HG03439 (cell line): ENCODE results near the gene HEPACAM.

ENCODE experiments used
- ATAC-seq: cut with Tn5 transposase; IDR thresholded peaks from one replicate; pipeline ENCODE4 v1.9.1; 2021; ENCODE audit warnings: mild to moderate bottlenecking, moderate library complexity; ENCODE audit not compliant: unreplicated experiment

Gene HEPACAM

DNA sequence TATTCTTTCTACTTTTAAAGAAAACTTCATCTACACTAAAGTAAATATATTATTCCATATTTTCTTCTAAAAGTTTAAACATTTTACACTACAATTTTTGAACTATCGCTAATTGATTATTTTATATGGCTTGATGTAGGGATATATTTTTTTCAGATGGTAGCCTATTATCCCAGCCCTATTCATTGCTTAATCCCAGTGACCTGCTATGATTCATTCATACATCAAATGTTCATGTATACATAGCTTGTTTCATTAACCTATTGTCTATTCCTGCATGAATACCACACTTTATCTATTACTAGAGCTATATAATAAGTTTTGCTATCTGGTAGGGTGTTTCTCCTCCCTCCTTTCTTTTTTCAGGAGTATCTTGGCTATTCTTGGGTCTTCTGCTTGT is 33.2 kb downstream of the HEPACAM start:
- no peak for ATAC-seq

DNA sequence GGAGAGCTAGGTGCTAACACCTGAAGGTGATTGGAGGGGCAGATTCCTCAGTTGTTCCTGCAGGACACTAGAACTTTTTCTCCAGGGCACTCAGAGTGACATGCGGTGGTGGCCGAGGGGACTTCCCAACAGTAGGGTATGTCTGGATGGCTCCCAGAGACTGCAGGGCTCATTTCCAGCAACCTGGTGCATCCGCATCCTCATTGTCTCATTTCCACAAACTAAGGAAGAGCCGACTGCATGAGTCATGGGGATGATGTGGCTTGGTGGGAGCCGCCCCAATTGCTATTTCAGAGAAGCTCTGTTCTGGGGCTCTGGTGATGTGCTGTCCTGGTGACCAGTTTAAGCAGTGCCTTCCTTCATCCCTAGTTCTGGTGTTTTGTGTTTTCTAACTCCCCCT is 35.4 kb downstream of the HEPACAM start:
- ATAC-seq = no peak

DNA sequence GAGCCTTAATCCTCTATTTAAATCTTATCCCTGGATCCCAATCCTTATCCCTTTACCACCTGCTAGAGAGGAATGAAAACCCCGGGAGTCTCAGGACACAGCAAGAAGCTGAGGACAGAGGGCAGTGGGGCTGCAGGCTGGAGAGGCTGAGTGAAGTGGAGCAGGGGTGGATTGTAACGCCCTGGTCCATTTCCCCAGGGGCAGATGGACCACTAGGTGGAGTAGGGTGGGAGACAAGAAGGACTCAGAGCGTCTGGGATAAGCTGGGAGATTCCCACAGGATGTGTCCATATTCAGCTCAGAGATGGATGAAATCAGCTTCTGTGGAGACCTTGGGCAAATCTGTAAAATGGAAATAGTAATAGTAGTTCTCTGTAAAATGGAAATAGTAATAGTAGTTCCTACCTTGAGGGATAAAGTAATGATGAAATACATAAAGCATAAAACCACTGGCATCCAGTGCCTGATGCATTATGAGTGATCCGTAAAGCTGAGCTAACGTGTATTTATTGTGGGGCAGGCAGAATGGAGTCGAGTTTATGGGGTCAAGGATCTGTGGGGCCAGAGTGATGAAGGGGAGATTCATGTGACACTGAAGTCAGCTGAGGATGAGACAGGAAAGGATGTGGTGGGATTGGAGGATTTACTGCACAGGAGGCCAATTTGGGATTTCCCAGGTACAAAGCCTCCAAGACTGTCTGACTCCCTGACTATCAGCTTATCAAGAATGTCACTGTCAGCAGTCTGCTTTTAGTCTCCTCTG is 36.3 kb downstream of the HEPACAM start:
- no peak for ATAC-seq

DNA sequence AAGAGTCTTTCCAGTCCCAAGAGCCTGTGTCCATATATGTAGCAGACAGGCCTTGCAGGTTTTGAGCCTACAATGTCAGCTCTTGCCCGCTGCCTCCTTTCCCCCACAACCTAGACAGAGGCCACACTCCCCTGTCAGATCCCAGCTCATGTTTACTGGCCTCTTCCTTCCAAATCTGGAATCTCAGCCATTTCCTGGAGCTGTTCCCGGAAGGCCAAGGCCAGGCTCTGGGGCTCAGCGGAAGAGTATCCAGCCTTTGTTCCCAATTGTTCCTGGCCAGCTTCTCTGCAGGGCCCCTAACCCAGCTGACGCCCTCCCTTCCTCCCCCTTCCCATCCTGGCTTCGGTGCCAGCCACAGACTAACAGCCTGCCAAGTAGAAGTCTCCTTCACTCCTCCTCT is 37.1 kb downstream of the HEPACAM start:
- no peak for ATAC-seq

DNA sequence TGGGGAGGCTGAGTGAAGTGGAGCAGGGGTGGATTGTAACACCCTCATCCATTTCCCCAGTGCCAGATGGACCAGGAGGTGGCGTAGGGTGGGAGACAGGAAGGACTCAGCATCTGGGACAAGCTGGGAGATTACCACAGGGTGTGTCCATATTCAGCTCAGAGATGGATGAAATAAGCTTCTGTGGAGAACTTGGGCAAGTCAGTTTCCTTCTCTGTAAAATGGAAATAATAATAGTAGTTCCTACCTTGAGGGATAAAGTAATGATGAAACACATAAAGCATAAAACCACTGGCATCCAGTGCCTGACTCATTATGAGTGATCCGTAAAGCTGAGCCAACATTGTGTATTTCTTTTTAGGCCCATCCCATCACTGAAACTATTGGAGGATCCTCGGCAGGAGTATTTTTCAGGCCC is 37.6 kb downstream of the HEPACAM start:
- ATAC-seq = no peak

DNA sequence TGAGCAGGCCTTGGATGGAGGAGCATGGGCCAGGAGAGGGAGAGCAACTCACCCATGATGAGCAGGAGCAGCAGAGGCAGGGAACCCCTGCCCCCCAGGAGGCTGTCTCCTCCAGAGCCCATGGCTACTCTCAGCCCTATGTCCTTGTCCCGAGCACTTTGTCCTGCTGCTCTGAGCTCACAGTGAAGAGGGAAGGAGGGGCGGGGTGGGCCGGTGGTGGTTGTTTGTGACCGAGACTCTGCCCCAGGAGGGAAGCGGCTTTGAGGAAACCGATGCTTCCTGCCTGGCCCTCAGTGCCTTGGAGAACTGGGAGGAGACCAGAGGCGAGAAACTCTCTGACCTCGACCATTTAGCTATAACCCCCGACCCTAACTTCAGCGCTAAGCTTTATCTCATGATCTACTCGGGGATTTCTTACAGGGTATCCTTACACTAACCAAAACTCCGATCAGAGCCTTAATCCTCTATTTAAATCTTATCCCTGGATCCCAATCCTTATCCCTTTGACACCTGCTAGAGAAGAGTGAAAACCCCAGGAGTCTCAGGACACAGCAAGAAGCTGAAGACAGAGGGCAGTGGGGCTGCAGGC is 38.1 kb downstream of the HEPACAM start, which contains the start of gene ROBO4:
ROBO4 (minus strand) TSS at position 192 of the 589 bp plus-strand sequence; CDS start at position 122, 70 bp downstream.
- ATAC-seq = no peak

DNA sequence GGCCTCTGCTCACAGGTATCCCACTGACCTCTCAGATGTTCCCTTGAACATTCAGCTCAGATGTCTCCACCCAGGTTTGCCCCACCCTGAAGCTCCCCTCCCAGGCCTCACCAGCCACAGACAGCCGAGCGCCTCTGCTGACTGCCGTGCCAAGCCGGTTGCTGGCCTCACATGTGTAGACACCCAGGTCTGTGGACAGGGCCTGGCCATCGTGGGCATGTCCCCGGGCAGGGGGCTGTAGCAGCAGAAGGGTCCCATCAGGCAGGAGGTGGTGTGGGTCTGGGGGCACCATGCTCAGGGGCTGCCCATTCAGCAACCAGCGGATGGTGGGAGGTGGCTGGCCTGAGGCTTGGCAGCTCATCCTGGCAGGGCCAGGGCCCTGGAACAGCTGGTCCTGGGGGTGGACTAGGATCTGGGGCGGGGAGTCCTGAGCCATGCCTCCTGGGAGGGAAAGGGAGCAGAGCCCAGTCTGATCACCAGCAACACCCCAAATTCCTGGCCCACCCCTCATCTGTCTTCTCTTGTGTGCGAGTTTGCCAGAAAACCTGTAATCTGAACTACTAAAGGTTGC is 38.9 kb downstream of the HEPACAM start:
- ATAC-seq = no peak

DNA sequence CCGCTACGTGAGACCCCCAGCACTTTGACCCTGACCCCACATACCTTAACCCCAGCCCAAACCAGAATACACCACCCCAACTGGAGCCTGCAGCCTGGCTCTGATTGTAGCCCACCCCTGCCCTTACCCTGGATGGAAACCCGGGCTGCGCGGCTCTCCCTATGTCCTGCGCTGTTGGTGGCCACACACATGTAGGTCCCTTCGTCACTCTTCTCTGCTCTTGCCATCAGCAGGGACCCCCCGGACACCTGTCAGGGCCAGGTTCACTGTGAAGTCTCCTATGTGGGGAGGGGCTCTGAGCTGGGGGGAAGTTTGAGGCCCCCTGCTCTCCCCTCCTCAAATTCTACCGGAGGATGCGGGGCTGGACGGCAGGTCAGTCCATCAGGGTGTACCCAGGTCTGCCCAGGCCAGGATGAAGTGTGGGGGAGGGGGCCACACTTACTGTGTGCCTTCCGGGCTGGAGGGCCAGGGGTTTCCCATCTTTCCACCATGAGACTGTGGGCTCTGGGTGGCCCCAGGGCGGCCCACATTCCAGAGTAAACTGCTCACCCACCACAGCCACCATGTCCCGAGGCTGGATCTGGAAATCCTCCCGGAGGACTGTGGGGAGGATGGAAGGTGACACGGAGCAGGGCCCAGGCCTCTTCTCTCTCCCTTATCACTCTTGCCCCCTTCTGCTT is 39.6 kb downstream of the HEPACAM start:
- no peak for ATAC-seq

DNA sequence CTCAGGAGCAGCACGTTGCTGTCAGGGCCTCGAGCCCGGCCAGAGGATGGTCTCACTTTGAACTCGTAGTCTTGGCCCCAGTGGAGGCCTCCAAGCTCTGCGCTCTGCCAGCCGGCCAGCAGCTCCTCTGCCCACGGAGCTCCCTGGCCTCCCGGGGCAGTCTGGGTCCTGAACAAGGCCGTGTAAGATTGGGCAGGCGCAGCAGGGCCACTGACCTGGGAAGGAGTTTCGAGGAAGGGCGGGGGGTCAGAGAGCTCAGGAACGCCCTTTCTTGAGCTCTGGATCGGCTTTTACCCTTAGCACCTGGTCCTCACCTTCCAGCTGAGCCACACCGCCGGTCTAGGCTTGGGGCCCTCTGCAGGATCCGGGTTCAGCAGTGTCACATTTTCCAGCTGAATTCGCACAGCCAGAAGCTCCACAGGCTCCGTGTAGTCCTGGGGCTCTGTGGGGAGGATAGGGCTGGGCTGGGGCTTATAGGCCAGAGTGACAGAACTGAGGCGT is 40.3 kb downstream of the HEPACAM start:
- no peak for ATAC-seq

DNA sequence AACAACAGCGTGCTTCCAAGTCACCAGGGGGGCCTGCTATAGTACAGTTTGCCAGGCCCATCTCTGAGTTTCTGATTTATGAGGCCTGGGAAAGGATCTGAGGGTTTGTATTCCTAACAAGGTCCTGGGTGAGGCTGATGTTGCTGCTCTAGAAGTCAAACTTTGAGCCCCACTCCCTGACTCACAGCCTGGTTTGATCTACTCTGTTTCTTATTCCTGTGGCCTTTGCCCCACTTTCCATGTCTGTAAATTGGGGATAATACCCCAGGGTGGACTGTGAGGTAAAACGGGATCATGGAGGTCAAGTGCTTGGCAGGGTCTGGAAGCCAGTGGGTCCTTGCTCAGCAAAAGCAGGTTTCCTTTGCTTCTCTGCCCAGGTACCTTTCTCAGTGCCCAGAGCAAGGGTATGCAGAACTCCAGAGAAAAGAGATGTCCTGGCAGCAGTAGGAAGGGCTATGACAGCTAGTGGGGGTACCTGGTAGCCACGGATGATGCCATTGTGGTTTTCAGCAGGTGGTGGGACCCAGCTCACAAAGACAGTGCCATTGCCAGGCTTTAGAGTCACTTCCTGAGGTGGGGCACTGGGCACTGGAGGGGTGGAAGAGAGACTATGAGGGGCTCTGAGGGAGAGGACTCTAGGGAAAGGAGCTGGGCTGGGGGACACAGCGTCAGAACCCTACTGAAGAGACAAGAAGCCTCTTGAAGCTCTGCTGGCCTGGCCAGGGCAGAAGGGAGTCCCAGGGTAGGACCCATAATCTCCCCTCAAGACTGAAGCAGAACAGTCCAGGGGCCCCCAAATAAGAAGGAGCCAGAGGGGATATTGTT is 41.0 kb downstream of the HEPACAM start:
- no peak for ATAC-seq

DNA sequence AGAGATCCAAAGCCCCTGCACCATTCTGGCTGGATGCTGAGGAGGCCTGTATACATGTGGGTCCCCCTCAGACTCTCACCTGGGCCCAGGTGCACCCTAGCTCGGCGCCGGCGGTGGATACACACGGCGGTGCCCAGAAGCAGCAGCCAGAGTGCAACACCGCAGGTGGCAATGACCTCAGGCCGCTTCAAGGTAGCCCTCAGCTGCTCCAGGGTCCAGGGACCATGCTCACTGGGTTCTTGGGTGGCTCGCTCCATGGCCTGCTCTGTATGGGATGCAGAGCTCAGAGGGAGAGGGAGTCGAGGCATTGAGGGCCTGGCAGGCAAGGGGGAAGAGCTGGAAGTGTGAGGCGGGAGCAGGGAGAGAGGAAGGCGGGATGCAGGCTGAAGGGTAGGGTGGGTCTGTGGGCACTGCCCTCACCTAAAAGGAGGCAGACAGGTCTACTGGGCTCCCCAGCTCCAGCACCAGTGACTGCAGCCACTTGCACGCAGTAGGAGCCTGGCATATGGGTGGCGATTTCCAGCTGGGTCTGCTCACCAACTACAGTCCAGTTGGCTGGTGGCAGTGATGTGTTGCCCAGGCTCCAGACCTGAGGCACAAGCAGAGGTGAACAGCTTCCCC is 42.0 kb downstream of the HEPACAM start:
- ATAC-seq = no peak

DNA sequence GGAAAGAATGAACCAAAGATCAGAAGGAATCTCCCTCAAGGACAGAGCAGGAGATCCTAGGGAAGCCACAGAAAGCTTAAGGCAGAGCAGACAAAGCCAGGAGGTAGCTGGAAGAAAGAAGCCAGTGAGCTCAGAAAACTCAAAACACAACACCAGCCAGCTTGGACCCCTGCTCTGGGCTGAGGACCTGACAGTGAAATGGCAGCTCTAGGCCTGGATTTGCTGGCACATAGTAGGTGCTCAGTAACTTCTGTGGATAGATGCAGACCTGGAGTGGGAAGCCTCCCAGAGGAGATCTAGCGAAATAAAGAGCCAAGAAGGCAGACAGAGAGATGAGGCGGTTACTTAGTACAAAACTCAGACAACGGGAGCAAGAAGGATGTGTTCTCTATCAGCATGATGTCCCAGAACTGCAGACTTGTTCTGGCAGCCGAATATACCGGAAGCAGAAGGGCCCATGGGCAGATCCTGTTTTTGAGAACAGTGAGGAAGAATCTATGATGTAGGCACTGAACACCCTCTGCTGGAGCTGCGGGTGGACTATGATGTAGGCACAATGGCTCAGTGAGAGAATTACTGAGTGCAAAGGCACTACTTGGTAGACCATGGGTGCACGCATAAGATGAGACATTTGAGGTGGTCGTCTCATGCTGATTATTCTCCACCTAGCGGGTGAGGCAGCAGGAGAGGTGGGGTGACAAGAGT is 42.9 kb downstream of the HEPACAM start:
- ATAC-seq = no peak

DNA sequence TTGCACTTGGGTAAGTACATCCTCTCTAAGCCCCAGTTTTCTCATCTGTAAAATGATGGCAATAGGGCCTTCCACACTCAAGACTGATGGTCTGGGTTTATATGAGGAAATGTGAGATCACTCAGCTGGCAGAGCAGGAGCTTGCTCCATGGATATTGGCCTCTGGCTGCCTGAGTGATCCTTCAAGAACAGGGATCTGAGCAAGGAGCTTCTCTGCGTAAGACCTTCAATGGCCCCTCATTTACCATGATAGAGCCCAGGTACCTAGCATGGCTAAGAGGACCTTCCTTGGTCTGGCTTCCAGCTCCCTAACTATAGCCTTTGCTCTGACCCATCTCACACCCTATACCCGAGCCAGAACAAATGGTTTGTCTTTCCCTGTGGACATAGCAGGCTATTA is 43.7 kb downstream of the HEPACAM start:
- ATAC-seq = no peak

DNA sequence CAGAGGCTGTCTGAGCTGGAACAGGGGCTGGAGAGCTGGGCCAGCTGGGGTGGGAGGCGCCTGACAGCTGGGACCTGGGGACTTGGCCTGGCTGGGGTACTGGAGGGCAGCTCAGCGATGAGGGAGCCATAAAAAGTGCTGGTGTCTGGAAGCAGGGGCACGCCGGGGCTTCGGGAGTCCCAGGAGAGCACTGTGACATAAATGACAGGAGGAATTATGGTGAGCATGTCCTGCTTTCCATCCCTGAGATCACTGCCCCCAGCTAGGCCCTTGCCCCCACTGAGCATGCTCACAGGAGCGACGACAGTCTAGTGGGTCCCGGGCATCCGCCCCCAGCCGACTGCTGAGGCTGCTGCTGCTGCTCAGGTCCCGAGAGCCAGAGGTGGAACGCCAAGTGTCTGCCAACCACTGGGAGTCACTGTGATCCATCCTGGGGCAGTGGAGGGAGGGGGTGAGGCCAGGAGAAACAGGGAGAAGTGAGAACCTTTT is 44.4 kb downstream of the HEPACAM start:
- ATAC-seq = no peak

DNA sequence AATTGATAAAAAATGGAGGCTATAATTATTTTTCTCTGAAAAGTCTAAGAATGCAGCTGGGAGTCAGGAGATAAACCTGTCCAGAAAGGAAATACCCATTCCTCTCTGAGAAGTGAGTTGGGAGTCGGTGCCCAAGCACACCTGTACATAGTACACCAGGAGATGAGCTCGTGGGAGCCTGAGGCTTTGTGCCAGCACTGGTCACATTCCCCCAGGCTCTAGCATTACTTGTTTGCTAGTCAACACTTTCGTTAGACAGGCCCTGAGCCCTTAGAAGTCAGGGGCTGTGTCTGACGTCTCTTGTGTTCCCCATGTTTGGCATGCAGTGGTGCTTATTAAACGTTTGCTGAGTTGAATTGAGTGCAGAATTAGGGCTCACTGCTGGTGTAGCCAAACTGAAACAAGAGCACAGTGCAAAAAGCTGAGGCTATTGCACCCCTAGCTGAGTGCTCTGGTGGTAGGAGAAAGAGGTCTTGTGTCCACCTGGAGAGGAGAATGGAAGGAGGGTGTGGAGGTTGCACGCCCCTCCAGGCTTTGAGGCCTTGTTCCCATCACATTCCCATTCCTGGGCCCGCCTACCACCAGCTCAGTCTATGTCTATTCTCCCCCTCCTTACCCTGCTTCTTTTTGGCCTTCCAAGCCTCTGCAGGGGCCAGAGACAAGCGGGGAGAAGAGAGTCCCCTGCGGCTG is 45.0 kb downstream of the HEPACAM start:
- ATAC-seq = no peak

DNA sequence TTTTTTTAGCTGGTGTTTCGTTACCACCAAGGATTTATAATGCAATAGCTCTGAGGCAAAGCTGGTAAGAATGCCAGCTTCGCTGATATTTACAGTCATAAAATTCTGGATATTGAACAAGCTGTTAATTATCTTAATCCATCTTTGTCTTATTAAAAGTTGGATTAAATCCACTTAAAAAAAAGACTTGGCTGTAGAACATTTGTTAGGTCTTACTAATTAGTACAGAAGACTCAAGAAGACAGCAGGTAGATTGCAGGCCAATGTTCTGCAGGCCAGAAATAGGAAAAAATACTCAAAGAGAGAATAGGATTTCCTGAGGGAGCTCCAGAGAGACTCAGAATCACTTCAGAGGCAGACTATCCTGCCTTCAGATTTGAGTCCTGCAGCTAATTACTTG is 45.7 kb downstream of the HEPACAM start:
- ATAC-seq = no peak

DNA sequence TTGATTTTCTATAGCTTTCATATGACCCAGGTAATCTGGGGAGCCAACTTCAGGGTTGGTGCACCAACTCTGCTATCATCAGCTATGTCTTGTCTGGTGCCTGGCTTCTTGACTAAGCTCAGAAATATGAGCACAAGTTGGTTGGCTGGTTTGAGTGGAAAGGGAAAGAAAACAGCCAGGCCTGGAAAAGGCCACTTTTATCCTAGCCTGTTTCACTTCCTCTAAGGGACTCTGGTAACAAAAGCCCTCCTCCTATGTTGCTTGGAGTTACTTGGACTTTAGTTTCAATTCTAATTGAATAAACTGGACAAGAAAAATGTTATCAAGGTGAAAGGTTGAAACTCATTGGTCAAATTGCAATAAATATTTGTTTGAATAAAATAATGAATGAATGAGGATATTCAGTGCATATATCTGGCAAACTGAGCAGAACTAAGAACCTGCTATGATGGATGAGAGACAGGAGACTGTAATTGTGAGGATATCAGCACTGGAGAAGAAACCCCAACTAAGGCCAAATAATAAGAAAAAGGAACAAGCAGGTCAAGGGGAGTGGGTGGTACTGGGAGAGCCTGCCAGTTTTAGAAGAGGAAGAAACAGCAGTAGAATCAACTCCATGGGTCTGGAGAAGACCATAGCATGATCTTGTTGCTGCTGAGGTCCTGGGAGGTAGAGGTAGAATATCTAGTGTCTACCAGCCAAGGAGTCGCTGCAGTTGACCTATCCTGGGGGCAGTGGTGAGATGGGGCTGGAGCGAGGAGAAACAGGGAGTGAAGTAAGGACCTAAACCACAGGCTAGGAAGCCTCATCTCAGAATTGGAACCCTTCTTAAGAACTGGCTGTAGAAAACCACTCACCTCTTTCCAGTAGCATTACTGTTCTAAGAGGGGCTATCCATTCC is 46.4 kb downstream of the HEPACAM start:
- ATAC-seq = no peak

DNA sequence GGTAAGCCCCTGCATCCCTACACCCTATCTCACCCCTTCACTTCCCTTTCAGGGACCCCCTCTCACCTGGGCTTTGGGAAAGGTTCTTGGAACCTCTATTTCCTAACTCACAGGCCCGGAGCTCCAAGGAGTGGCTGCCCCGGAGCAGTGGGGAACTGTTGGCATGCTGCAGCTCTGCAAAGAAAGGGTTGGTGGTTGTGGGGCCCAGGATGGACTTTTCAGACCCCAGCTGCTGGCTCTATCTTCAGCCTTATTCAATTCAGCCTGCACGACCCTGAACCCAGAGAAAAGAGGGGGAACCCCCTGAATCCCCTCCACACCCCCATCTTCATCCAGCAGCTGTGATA is 48.2 kb downstream of the HEPACAM start:
- no peak for ATAC-seq
